Neural cell (in vitro differentiated cells): ENCODE results near the gene HDGF. TPM values are rescaled to one million over a fixed set of nuclear protein-coding genes. Genes with fewer than 3 reads are reported as not detected.

Source experiments
- H2AFZ ChIP-seq: fragments of 200-600, 300-800 bp; sonication (generic), shearing (Covaris generic); 2 replicates; pipeline ENCODE4 v1.6.0; 2014; ENCODE audit warnings: low read depth, mild to moderate bottlenecking, antibody characterized with exemption, low read length, moderate library complexity
- H3F3A ChIP-seq: fragments of 200-600 bp; shearing (Covaris generic); 2 replicates; pipeline ENCODE4 v1.6.1; 2016; ENCODE audit warnings: mild to moderate bottlenecking, moderate library complexity, mixed read lengths, antibody characterized with exemption, low read length; ENCODE audit not compliant: insufficient read depth, poor library complexity, severe bottlenecking
- H3K27ac ChIP-seq: fragments of 200-600, 300-800 bp; sonication (generic), shearing (Covaris generic); 2 replicates; pipeline ENCODE4 v1.5.1; 2014; ENCODE audit warnings: mild to moderate bottlenecking, low read length, moderate library complexity
- H3K27me3 ChIP-seq: fragments of 300-800, 200-600 bp; sonication (generic), shearing (Covaris generic); 2 replicates; pipeline ENCODE4 v1.6.0; 2014; ENCODE audit warnings: mild to moderate bottlenecking, low read depth, low read length, moderate library complexity; ENCODE audit not compliant: insufficient read depth
- H3K36me3 ChIP-seq: fragments of 300-800, 200-600 bp; sonication (generic), shearing (Covaris generic); 2 replicates; pipeline ENCODE4 v1.5.1; 2014; ENCODE audit warnings: mild to moderate bottlenecking, antibody characterized with exemption, low read length, moderate library complexity; ENCODE audit not compliant: insufficient read depth
- H3K4me2 ChIP-seq: fragments of 300-800, 200-600 bp; sonication (generic), shearing (Covaris generic); 2 replicates; pipeline ENCODE4 v1.6.0; 2014; ENCODE audit warnings: mild to moderate bottlenecking, low read length
- H3K4me3 ChIP-seq: fragments of 300-800, 200-600 bp; sonication (generic), shearing (Covaris generic); 2 replicates; pipeline ENCODE4 v1.5.1; 2014; ENCODE audit warnings: mild to moderate bottlenecking, low read length, moderate library complexity
- H3K79me2 ChIP-seq: fragments of 200-600 bp; shearing (Covaris generic); replicated peaks from 2 replicates; pipeline ENCODE4 v1.6.0; 2014; ENCODE audit warnings: mild to moderate bottlenecking, low read length, moderate library complexity; ENCODE audit not compliant: insufficient read depth
- H3K9ac ChIP-seq: fragments of 300-800, 200-600 bp; sonication (generic), shearing (Covaris generic); 2 replicates; pipeline ENCODE4 v1.6.1; 2016; ENCODE audit warnings: mild to moderate bottlenecking, low read length, mixed read lengths
- H3K9me2 ChIP-seq: fragments of 200-600 bp; shearing (Covaris generic); 2 replicates; pipeline ENCODE4 v1.6.1; 2016; ENCODE audit warnings: mild to moderate bottlenecking, low read length, mixed read lengths; ENCODE audit not compliant: insufficient read depth
- H3K9me3 ChIP-seq: fragments of 200-600, 300-800 bp; sonication (generic), shearing (Covaris generic); 2 replicates; pipeline ENCODE4 v1.6.1; 2016; ENCODE audit warnings: mild to moderate bottlenecking, mixed run types, low read length, moderate library complexity, mixed read lengths
- H4K20me1 ChIP-seq: fragments of 200-600 bp; shearing (Covaris generic); 2 replicates; pipeline ENCODE4 v1.6.1; 2016; ENCODE audit warnings: mild to moderate bottlenecking, mixed run types; ENCODE audit not compliant: insufficient read depth
- EP300 ChIP-seq: fragments of 450-650 bp; conservative IDR thresholded peaks from 2 replicates; pipeline ENCODE4 v1.6.1; 2014; ENCODE audit warnings: antibody characterized with exemption, mild to moderate bottlenecking, moderate library complexity; ENCODE audit not compliant: poor library complexity, severe bottlenecking
- EZH2 ChIP-seq: fragments of 200-600, 300-800 bp; shearing (Covaris generic), sonication (generic); IDR thresholded peaks from 2 replicates; pipeline ENCODE4 v1.6.1; 2014; ENCODE audit warnings: antibody characterized with exemption, low read length, borderline replicate concordance, mild to moderate bottlenecking; ENCODE audit not compliant: insufficient read depth, poor library complexity, severe bottlenecking
- MXI1 ChIP-seq: fragments of 450-650 bp; conservative IDR thresholded peaks from 2 replicates; pipeline ENCODE4 v1.6.1; 2014; ENCODE audit warnings: antibody characterized with exemption, mild to moderate bottlenecking; ENCODE audit not compliant: poor library complexity, severe bottlenecking
- POLR2AphosphoS5 ChIP-seq: IDR thresholded peaks from 2 replicates; pipeline ENCODE4 v1.6.1; 2012
- RAD21 ChIP-seq: fragments of 450-650 bp; conservative IDR thresholded peaks from 2 replicates; pipeline ENCODE4 v1.6.1; 2014; ENCODE audit warnings: antibody characterized with exemption, mild to moderate bottlenecking, moderate library complexity
- REST ChIP-seq: IDR thresholded peaks from 2 replicates; pipeline ENCODE4 v1.6.1; 2012; ENCODE audit warnings: borderline replicate concordance
- SMC3 ChIP-seq: fragments of 450-650 bp; conservative IDR thresholded peaks from 2 replicates; pipeline ENCODE4 v1.6.1; 2014; ENCODE audit warnings: antibody characterized with exemption, mild to moderate bottlenecking, moderate library complexity; ENCODE audit not compliant: poor library complexity
- TAF1 ChIP-seq: IDR thresholded peaks from 2 replicates; pipeline ENCODE4 v1.6.1; 2012; ENCODE audit warnings: low read depth
- polyA plus RNA-seq: library from polyadenylated mRNA; depleted of rRNA; stranded (reverse); fragments of >200 nt; gene quantifications from 2 replicates; pipeline ENCODE4 v1.2.3, GENCODE V29; 2014
- TF ChIP-seq, protein P1 (sequence below): fragments of 450-650 bp; IDR thresholded peaks from 2 replicates; pipeline ENCODE4 v1.5.1; 2014; ENCODE audit warnings: antibody characterized with exemption, mild to moderate bottlenecking, moderate library complexity; ENCODE audit not compliant: poor library complexity, severe bottlenecking

HDGF gene
- polyA plus RNA-seq, 1 donor from 2014 or later = 138 TPM

GRCh38 chr1:156744786-156745419 is 6.6 kb downstream of the HDGF start:
- Histone ChIP-seq H2AFZ (no peak overlapping the region), H3K4me3 (no peak overlapping the region), H3K9me2 (no peaks in the 10 kb centered on the region), H3F3A (no peaks in the 10 kb centered on the region), H3K9ac (no peak overlapping the region), H3K9me3 (no peaks in the 10 kb centered on the region), H3K27me3 (no peaks in the 10 kb centered on the region), H3K4me2 (no peak overlapping the region), H3K79me2 (peaks cover 47% of the 10 kb centered on the region), H3K27ac (no peak overlapping the region), H3K36me3 (no peaks in the 10 kb centered on the region), H4K20me1 (no peaks in the 10 kb centered on the region)
- TF ChIP-seq, protein P1, sequence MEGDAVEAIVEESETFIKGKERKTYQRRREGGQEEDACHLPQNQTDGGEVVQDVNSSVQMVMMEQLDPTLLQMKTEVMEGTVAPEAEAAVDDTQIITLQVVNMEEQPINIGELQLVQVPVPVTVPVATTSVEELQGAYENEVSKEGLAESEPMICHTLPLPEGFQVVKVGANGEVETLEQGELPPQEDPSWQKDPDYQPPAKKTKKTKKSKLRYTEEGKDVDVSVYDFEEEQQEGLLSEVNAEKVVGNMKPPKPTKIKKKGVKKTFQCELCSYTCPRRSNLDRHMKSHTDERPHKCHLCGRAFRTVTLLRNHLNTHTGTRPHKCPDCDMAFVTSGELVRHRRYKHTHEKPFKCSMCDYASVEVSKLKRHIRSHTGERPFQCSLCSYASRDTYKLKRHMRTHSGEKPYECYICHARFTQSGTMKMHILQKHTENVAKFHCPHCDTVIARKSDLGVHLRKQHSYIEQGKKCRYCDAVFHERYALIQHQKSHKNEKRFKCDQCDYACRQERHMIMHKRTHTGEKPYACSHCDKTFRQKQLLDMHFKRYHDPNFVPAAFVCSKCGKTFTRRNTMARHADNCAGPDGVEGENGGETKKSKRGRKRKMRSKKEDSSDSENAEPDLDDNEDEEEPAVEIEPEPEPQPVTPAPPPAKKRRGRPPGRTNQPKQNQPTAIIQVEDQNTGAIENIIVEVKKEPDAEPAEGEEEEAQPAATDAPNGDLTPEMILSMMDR = no peak
- TF ChIP-seq MXI1 (no peak), SMC3 (no peak), EP300 (no peak), REST (no peak)

- no peak overlapping the region for H3K4me3 ChIP-seq
- H3K27me3 ChIP-seq = no peaks in the 10 kb centered on the region
- H4K20me1 ChIP-seq = no peaks in the 10 kb centered on the region
- H3K79me2 ChIP-seq = peaks cover 42% of the 10 kb centered on the region
- no peak for TF ChIP-seq REST
- no peak for TF ChIP-seq EZH2
- TF ChIP-seq, protein P1 = no peak
- TF ChIP-seq EP300 = no peak
- TF ChIP-seq RAD21 = no peak
- TF ChIP-seq MXI1 = no peak
- TF ChIP-seq TAF1 = no peak
- TF ChIP-seq POLR2AphosphoS5 = no peak
- no peak for TF ChIP-seq SMC3
- H3K36me3 ChIP-seq = no peaks in the 10 kb centered on the region
- H3K4me2 ChIP-seq = no peak overlapping the region
- no peaks in the 10 kb centered on the region for H3K9me2 ChIP-seq
- H3F3A ChIP-seq = no peaks in the 10 kb centered on the region
- no peak overlapping the region for H3K27ac ChIP-seq
- H3K9ac ChIP-seq = no peak overlapping the region
- no peak overlapping the region for H2AFZ ChIP-seq
- no peaks in the 10 kb centered on the region for H3K9me3 ChIP-seq
Measured at GRCh38 chr1:156744344-156744743, 7.1 kb downstream of the HDGF start.
